Measurements from ENCODE around the gene PPFIBP1. TPM values are rescaled to one million over a fixed set of nuclear protein-coding genes. Genes with fewer than 3 reads are reported as not detected.

The PPFIBP1 gene
- total and polyA plus RNA-seq, 2 of the 8 experiments (the other 6 are each of a cell fraction or from before 2014, with no cell fraction given): 7.7 to 31.3 TPM

- TF ChIP-seq, protein P1, sequence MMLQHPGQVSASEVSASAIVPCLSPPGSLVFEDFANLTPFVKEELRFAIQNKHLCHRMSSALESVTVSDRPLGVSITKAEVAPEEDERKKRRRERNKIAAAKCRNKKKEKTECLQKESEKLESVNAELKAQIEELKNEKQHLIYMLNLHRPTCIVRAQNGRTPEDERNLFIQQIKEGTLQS (IDR thresholded peaks at IDR 0.05; ENCODE audit: insufficient read depth, low read depth, low read length): no peak
- TF ChIP-seq E2F6 (IDR thresholded peaks at IDR 0.05) (no peak), CTBP2 (IDR thresholded peaks at IDR 0.05; ENCODE audit: borderline replicate concordance, insufficient read depth, insufficient read length, low read length) (no peak), BCL11A (IDR thresholded peaks at IDR 0.05; ENCODE audit: low read depth in 2 of 2, low read length in 2 of 2) (no peak)
These were observed 37.7 kb downstream of the PPFIBP1 start (continued) for GRCh38 chr12:27561535-27562350.

All from H1 (cell line).